Umbilical cord (tissue), 2 donors: ENCODE data around the gene DLGAP1. TPM values are rescaled to one million over a fixed set of nuclear protein-coding genes. Genes with fewer than 3 reads are reported as not detected.
"Not testable (repeated sequence)": the region's sequence is repeated elsewhere in the genome, so short reads cannot be mapped to it uniquely, and the experiment has no call there.

Experiments
- DNase-seq: peaks from one replicate; pipeline ENCODE4 v3.0.0-alpha.2; 2015; ENCODE audit warnings: low spot score
- total RNA-seq: library from RNA; depleted of rRNA; stranded (reverse); fragments of >200 nt; gene quantifications from one replicate; pipeline ENCODE4 v1.2.3, GENCODE V29; 2014; ENCODE audit warnings: low replicate concordance; ENCODE audit not compliant: insufficient read depth

DLGAP1 gene
- total RNA-seq, 1 donor from 2014 or later: 20.7 TPM

GRCh38 chr18:3703732-3704176 is 751.4 kb downstream of the DLGAP1 start:
- peak; percentile 96 for DNase-seq

- DNase-seq: not testable (repeated sequence)
Measured at GRCh38 chr18:3699707-3700567, 755.2 kb downstream of the DLGAP1 start.

GRCh38 chr18:3694030-3694778 is 760.9 kb downstream of the DLGAP1 start:
- DNase-seq: not testable (repeated sequence)

- DNase-seq: no peak
Measured at GRCh38 chr18:3693410-3693809, 761.7 kb downstream of the DLGAP1 start.

- DNase-seq: peak; percentile 19
Measured at GRCh38 chr18:3692691-3693090, 762.4 kb downstream of the DLGAP1 start.

GRCh38 chr18:3692113-3692621 is 762.9 kb downstream of the DLGAP1 start:
- no peak for DNase-seq

- no peak for DNase-seq
Measured at GRCh38 chr18:3691705-3692104, 763.4 kb downstream of the DLGAP1 start.

- DNase-seq: no peak
Measured at GRCh38 chr18:3690764-3691066, 764.4 kb downstream of the DLGAP1 start.

- no peak for DNase-seq
Measured at GRCh38 chr18:3689986-3690763, 764.9 kb downstream of the DLGAP1 start.

GRCh38 chr18:3689091-3689490 is 766.0 kb downstream of the DLGAP1 start:
- DNase-seq: no peak

- peak; percentile 43 for DNase-seq
Measured at GRCh38 chr18:3688690-3689089, 766.4 kb downstream of the DLGAP1 start.

- DNase-seq: no peak
Measured at GRCh38 chr18:3683483-3683882, 771.6 kb downstream of the DLGAP1 start.

GRCh38 chr18:3682061-3682460 is 773.0 kb downstream of the DLGAP1 start:
- no peak for DNase-seq

GRCh38 chr18:3679241-3679640 is 775.9 kb downstream of the DLGAP1 start:
- DNase-seq: peak; percentile 29

GRCh38 chr18:3675994-3676393 is 779.1 kb downstream of the DLGAP1 start:
- DNase-seq: no peak

- no peak for DNase-seq
Measured at GRCh38 chr18:3675446-3675845, 779.7 kb downstream of the DLGAP1 start.

GRCh38 chr18:3671176-3671575 is 783.9 kb downstream of the DLGAP1 start:
- no peak for DNase-seq

- no peak for DNase-seq
Measured at GRCh38 chr18:3669376-3669775, 785.7 kb downstream of the DLGAP1 start.

GRCh38 chr18:3667255-3668137 is 787.6 kb downstream of the DLGAP1 start:
- no peak for DNase-seq

GRCh38 chr18:3666526-3667254 is 788.4 kb downstream of the DLGAP1 start:
- no peak for DNase-seq
